ENCODE data around the gene EML6. TPM values are rescaled to one million over a fixed set of nuclear protein-coding genes. Genes with fewer than 3 reads are reported as not detected.

The EML6 gene
- polyA plus RNA-seq, 2 donors, result 0.88 to 1.3 TPM

GRCh38 chr2:54805255-54805654 is 81.8 kb downstream of the EML6 start:
- H3K36me3 ChIP-seq (ENCODE audit: control insufficient read depth in 2 of 2, insufficient read depth in 2 of 2, low read length in 1 of 2), result no peaks in the 10 kb centered on the region
- no peaks in the 10 kb centered on the region for H3K9me3 ChIP-seq (ENCODE audit: control insufficient read depth in 2 of 2, insufficient read depth in 1 of 2, low read depth in 1 of 2, low read length in 1 of 2)
- WGBS, 2 donors, result 84% methylated on average over 1 of the region's 1 CpG
- H3K4me1 ChIP-seq (ENCODE audit: control insufficient read depth in 2 of 2, insufficient read depth in 2 of 2, low read length in 1 of 2), result no peaks in the 10 kb centered on the region
- no peaks in the 10 kb centered on the region for H3K27me3 ChIP-seq (ENCODE audit: control insufficient read depth in 1 of 2, insufficient read depth in 2 of 2, low read length in 2 of 2)
- no peak overlapping the region for H3K27ac ChIP-seq (ENCODE audit: low read depth in 2 of 2, low read length in 1 of 2)
- H3K4me3 ChIP-seq (ENCODE audit: low read depth in 1 of 2, low read length in 2 of 2), result no peak overlapping the region

- no peaks in the 10 kb centered on the region for H3K27me3 ChIP-seq (ENCODE audit: control insufficient read depth in 1 of 2, insufficient read depth in 2 of 2, low read length in 2 of 2)
- WGBS, 2 donors, result 86 to 88% methylated on average over 2 of the region's 2 CpGs
- H3K4me3 ChIP-seq (ENCODE audit: low read depth in 1 of 2, low read length in 2 of 2), result no peak overlapping the region
- H3K27ac ChIP-seq (ENCODE audit: low read depth in 2 of 2, low read length in 1 of 2), result no peak overlapping the region
- no peaks in the 10 kb centered on the region for H3K9me3 ChIP-seq (ENCODE audit: control insufficient read depth in 2 of 2, insufficient read depth in 1 of 2, low read depth in 1 of 2, low read length in 1 of 2)
- no peaks in the 10 kb centered on the region for H3K36me3 ChIP-seq (ENCODE audit: control insufficient read depth in 2 of 2, insufficient read depth in 2 of 2, low read length in 1 of 2)
- H3K4me1 ChIP-seq (ENCODE audit: control insufficient read depth in 2 of 2, insufficient read depth in 2 of 2, low read length in 1 of 2), result no peaks in the 10 kb centered on the region
Observed at GRCh38 chr2:54806975-54807374, 83.5 kb downstream of the EML6 start.

DNA sequence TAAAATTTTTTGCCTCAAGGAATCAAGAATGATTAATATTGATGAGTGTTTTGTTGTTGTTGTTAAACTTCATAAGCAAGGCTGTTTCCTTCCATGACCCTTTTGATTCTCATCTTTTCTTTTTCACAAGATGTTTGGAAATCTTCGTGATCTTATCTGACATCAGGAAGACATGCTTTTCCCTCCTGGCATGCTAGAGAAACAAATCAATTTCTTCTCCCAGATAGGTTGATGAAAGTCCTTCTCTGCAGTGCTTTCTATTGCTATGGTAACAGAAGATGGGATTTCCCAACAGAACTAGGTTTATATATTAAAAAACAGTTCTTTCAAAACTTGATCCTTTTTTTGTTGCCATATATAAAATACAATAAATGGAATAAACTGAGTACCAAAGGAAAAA is 85.2 kb downstream of the EML6 start:
- no peak overlapping the region for H3K4me3 ChIP-seq (ENCODE audit: low read depth in 1 of 2, low read length in 2 of 2)
- H3K4me1 ChIP-seq (ENCODE audit: control insufficient read depth in 2 of 2, insufficient read depth in 2 of 2, low read length in 1 of 2), result no peaks in the 10 kb centered on the region
- H3K27me3 ChIP-seq (ENCODE audit: control insufficient read depth in 1 of 2, insufficient read depth in 2 of 2, low read length in 2 of 2), result no peaks in the 10 kb centered on the region
- no peak overlapping the region for H3K27ac ChIP-seq (ENCODE audit: low read depth in 2 of 2, low read length in 1 of 2)
- H3K36me3 ChIP-seq (ENCODE audit: control insufficient read depth in 2 of 2, insufficient read depth in 2 of 2, low read length in 1 of 2), result no peaks in the 10 kb centered on the region
- no peaks in the 10 kb centered on the region for H3K9me3 ChIP-seq (ENCODE audit: control insufficient read depth in 2 of 2, insufficient read depth in 1 of 2, low read depth in 1 of 2, low read length in 1 of 2)
- WGBS, 2 donors, result 60 to 73% methylated on average over 1 of the region's 1 CpG

GRCh38 chr2:54809819-54810218 is 86.4 kb downstream of the EML6 start:
- Histone ChIP-seq H3K4me1 (ENCODE audit: control insufficient read depth in 2 of 2, insufficient read depth in 2 of 2, low read length in 1 of 2) (no peaks in the 10 kb centered on the region), H3K4me3 (ENCODE audit: low read depth in 1 of 2, low read length in 2 of 2) (no peak overlapping the region), H3K27me3 (ENCODE audit: control insufficient read depth in 1 of 2, insufficient read depth in 2 of 2, low read length in 2 of 2) (no peaks in the 10 kb centered on the region), H3K36me3 (ENCODE audit: control insufficient read depth in 2 of 2, insufficient read depth in 2 of 2, low read length in 1 of 2) (no peaks in the 10 kb centered on the region), H3K9me3 (ENCODE audit: control insufficient read depth in 2 of 2, insufficient read depth in 1 of 2, low read depth in 1 of 2, low read length in 1 of 2) (no peaks in the 10 kb centered on the region), H3K27ac (ENCODE audit: low read depth in 2 of 2, low read length in 1 of 2) (no peak overlapping the region)

- Histone ChIP-seq H3K27me3 (ENCODE audit: control insufficient read depth in 1 of 2, insufficient read depth in 2 of 2, low read length in 2 of 2) (no peaks in the 10 kb centered on the region), H3K9me3 (ENCODE audit: control insufficient read depth in 2 of 2, insufficient read depth in 1 of 2, low read depth in 1 of 2, low read length in 1 of 2) (no peaks in the 10 kb centered on the region), H3K4me1 (ENCODE audit: control insufficient read depth in 2 of 2, insufficient read depth in 2 of 2, low read length in 1 of 2) (no peaks in the 10 kb centered on the region), H3K27ac (ENCODE audit: low read depth in 2 of 2, low read length in 1 of 2) (no peak overlapping the region), H3K4me3 (ENCODE audit: low read depth in 1 of 2, low read length in 2 of 2) (no peak overlapping the region), H3K36me3 (ENCODE audit: control insufficient read depth in 2 of 2, insufficient read depth in 2 of 2, low read length in 1 of 2) (no peaks in the 10 kb centered on the region)
- WGBS, 2 donors, result 81 to 87% methylated on average over 3 of the region's 3 CpGs
Observed at GRCh38 chr2:54810246-54810645, 86.8 kb downstream of the EML6 start.

DNA sequence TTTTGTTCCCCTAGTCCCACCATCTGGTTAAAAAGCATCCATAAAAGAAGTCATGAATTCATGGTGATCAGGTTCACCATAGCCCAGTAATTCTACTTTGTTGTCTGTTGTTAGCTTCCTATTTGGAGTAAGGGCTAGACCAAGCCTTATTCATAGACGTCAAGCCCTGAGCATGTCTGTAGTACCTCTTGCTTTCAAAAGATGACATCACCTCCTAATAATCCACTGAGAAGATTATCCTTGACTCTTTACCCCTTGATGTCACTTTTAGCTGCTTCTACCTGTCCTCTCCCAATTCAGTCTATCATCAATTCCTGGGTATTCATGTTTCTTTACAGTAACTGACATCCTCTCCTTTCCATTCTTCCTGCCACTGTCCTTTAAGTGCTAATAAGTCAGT is 90.1 kb downstream of the EML6 start:
- Histone ChIP-seq H3K36me3 (ENCODE audit: control insufficient read depth in 2 of 2, insufficient read depth in 2 of 2, low read length in 1 of 2) (no peaks in the 10 kb centered on the region), H3K4me3 (ENCODE audit: low read depth in 1 of 2, low read length in 2 of 2) (no peak overlapping the region), H3K27ac (ENCODE audit: low read depth in 2 of 2, low read length in 1 of 2) (no peak overlapping the region), H3K4me1 (ENCODE audit: control insufficient read depth in 2 of 2, insufficient read depth in 2 of 2, low read length in 1 of 2) (no peaks in the 10 kb centered on the region), H3K27me3 (ENCODE audit: control insufficient read depth in 1 of 2, insufficient read depth in 2 of 2, low read length in 2 of 2) (no peaks in the 10 kb centered on the region), H3K9me3 (ENCODE audit: control insufficient read depth in 2 of 2, insufficient read depth in 1 of 2, low read depth in 1 of 2, low read length in 1 of 2) (no peaks in the 10 kb centered on the region)
- WGBS, 2 donors, result 51 to 67% methylated on average over 1 of the region's 1 CpG

GRCh38 chr2:54814389-54815147 is 91.1 kb downstream of the EML6 start:
- 48 to 63% methylated on average over 9 of the region's 9 CpGs for WGBS, 2 donors
- Histone ChIP-seq H3K27me3 (ENCODE audit: control insufficient read depth in 1 of 2, insufficient read depth in 2 of 2, low read length in 2 of 2) (no peaks in the 10 kb centered on the region), H3K27ac (ENCODE audit: low read depth in 2 of 2, low read length in 1 of 2) (peak overlapping the region; percentile 24 to 34)

DNA sequence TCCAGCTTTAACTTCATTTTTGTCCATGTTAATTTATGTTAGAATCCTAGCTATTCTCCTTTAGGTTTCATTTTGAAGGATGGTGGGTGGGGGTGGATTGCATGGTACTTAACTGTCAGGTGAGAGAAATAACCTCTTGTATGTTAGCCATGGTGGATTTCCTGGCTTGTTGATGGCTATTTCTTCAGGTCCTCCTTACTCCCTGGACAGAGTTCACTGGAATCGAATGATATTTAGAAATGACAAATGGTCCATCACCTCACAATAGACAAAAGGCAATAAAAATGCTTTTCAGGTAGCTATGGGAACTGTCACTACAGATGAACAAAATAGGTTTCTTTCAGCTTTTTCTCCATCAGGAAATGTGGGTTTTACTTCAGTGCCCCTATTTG is 91.7 kb downstream of the EML6 start:
- H3K27me3 ChIP-seq (ENCODE audit: control insufficient read depth in 1 of 2, insufficient read depth in 2 of 2, low read length in 2 of 2), result no peaks in the 10 kb centered on the region
- 49 to 62% methylated on average over 1 of the region's 1 CpG for WGBS, 2 donors
- no peak overlapping the region for H3K27ac ChIP-seq (ENCODE audit: low read depth in 2 of 2, low read length in 1 of 2)
- no peaks in the 10 kb centered on the region for H3K9me3 ChIP-seq (ENCODE audit: control insufficient read depth in 2 of 2, insufficient read depth in 1 of 2, low read depth in 1 of 2, low read length in 1 of 2)
- no peak overlapping the region for H3K4me3 ChIP-seq (ENCODE audit: low read depth in 1 of 2, low read length in 2 of 2)
- H3K36me3 ChIP-seq (ENCODE audit: control insufficient read depth in 2 of 2, insufficient read depth in 2 of 2, low read length in 1 of 2), result no peaks in the 10 kb centered on the region
- H3K4me1 ChIP-seq (ENCODE audit: control insufficient read depth in 2 of 2, insufficient read depth in 2 of 2, low read length in 1 of 2), result no peaks in the 10 kb centered on the region

More at GRCh38 chr2:54814389-54815147, 91.1 kb downstream of the EML6 start:
- Histone ChIP-seq H3K9me3 (ENCODE audit: control insufficient read depth in 2 of 2, insufficient read depth in 1 of 2, low read depth in 1 of 2, low read length in 1 of 2) (no peaks in the 10 kb centered on the region), H3K4me3 (ENCODE audit: low read depth in 1 of 2, low read length in 2 of 2) (peak overlapping the region in 1 of 2 donors; percentile 11), H3K4me1 (ENCODE audit: control insufficient read depth in 2 of 2, insufficient read depth in 2 of 2, low read length in 1 of 2) (no peaks in the 10 kb centered on the region), H3K36me3 (ENCODE audit: control insufficient read depth in 2 of 2, insufficient read depth in 2 of 2, low read length in 1 of 2) (no peaks in the 10 kb centered on the region)

DNA sequence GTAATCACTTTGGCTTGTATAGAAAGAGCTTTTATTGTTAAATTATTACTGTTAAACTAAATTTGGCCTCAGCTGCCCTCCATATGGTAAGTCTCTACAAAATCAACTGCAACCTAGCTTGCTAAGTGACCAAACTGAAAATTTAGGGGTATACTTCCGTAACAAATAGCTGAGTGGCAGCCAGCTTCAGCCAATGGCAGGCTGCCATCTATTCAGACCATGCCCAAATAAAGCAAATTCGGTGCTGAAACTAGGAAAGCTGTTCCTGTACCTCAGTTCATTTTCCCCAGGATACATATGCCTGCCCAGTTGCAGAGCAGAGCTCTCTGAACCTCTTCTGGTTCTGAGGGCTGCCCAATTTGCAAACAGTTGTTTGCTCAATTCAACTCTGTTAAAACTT is 94.8 kb downstream of the EML6 start:
- Histone ChIP-seq H3K4me3 (ENCODE audit: low read depth in 1 of 2, low read length in 2 of 2) (no peak overlapping the region), H3K27ac (ENCODE audit: low read depth in 2 of 2, low read length in 1 of 2) (no peak overlapping the region), H3K36me3 (ENCODE audit: control insufficient read depth in 2 of 2, insufficient read depth in 2 of 2, low read length in 1 of 2) (no peaks in the 10 kb centered on the region), H3K4me1 (ENCODE audit: control insufficient read depth in 2 of 2, insufficient read depth in 2 of 2, low read length in 1 of 2) (no peaks in the 10 kb centered on the region), H3K27me3 (ENCODE audit: control insufficient read depth in 1 of 2, insufficient read depth in 2 of 2, low read length in 2 of 2) (no peaks in the 10 kb centered on the region), H3K9me3 (ENCODE audit: control insufficient read depth in 2 of 2, insufficient read depth in 1 of 2, low read depth in 1 of 2, low read length in 1 of 2) (no peaks in the 10 kb centered on the region)
- WGBS, 2 donors, result 80 to 81% methylated on average over 2 of the region's 2 CpGs

DNA sequence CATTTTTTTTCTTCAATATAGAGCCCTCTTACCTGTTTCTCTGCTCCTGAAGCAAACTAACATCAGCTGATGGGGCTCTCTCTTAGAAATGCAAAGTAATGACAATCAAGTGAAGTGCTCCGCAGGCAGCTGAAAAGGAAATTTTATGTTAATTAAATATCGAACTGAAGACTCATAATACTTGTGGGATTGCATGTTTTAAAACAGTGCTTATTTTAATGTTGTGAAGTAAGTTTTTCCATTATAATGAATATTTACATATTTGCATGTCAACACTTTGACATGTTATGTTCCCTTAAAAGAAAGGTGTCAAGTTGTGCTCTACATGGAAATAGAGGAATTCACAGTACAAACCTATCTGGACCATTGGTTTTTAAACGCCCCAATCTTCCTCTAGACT is 97.1 kb downstream of the EML6 start:
- no peaks in the 10 kb centered on the region for H3K27me3 ChIP-seq (ENCODE audit: control insufficient read depth in 1 of 2, insufficient read depth in 2 of 2, low read length in 2 of 2)
- no peaks in the 10 kb centered on the region for H3K4me1 ChIP-seq (ENCODE audit: control insufficient read depth in 2 of 2, insufficient read depth in 2 of 2, low read length in 1 of 2)
- H3K36me3 ChIP-seq (ENCODE audit: control insufficient read depth in 2 of 2, insufficient read depth in 2 of 2, low read length in 1 of 2), result no peaks in the 10 kb centered on the region
- no peak overlapping the region for H3K4me3 ChIP-seq (ENCODE audit: low read depth in 1 of 2, low read length in 2 of 2)
- H3K27ac ChIP-seq (ENCODE audit: low read depth in 2 of 2, low read length in 1 of 2), result no peak overlapping the region
- no peaks in the 10 kb centered on the region for H3K9me3 ChIP-seq (ENCODE audit: control insufficient read depth in 2 of 2, insufficient read depth in 1 of 2, low read depth in 1 of 2, low read length in 1 of 2)
- WGBS, 2 donors, result 81 to 82% methylated on average over 3 of the region's 3 CpGs

Data from esophagus (tissue), 2 donors.